ENCODE results near the gene FNDC3B. TPM values are rescaled to one million over a fixed set of nuclear protein-coding genes. Genes with fewer than 3 reads are reported as not detected.

FNDC3B gene
- total and polyA plus RNA-seq, 2 donors (not counting 1 experiment from before 2014, with no cell fraction given) = 1.2 to 9.2 TPM

DNA sequence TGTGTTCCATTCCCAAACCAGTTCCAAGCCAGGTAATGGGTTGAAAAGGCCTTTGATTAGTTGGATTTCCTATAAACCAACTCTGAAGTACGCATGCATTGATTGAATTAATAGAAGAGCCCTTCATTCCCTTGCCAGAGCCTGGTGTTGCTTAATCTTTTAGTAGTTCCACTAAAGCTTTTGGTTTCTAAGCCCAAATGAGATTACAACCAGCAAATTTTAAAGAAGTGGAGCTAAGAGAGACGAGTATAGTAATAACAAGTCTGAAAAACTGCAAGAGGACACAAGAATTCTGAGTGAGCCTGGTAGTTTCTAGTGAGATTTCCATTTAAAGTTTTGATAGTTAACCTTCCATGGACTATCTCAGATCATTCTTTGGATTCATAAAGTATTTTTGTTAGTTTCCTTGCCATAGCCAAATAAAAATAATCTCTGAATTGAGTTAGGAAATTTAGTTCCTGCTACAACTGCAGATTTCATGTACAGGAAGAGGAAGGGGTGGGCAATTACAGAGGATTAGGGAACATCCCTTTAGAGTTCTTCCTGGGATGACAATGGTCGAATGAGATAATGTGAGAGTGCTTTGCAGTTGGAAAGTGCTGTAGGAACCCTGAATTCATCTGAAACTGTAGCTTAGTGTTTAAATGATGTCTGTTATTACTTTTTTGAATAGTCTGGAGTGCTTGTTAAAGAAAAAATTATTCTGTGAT is 136.8 kb downstream of the FNDC3B start:
- no peaks in the 10 kb centered on the region for H4K20me1 ChIP-seq (ENCODE audit: control insufficient read depth, insufficient read depth, low read length, poor library complexity, severe bottlenecking)
- H2AFZ ChIP-seq (ENCODE audit: insufficient read depth, low read depth, low read length, poor library complexity, severe bottlenecking) = no peak overlapping the region
- no peaks in the 10 kb centered on the region for H3K27me3 Mint-ChIP-seq
- no peak overlapping the region for H3K9ac ChIP-seq (ENCODE audit: low read length)
- H3K79me2 ChIP-seq (ENCODE audit: control insufficient read depth, insufficient read depth, low read length) = no peaks in the 10 kb centered on the region
- ChIA-PET POLR2A (no interaction called here), CTCF (no interaction called here)
- no peaks in the 10 kb centered on the region for H3K4me1 Mint-ChIP-seq
- no peak overlapping the region for H3K27ac Mint-ChIP-seq
- H3K27me3 ChIP-seq (replicated peaks in 1 of 4; ENCODE audit: control extremely low read depth in 1 of 4, control insufficient read depth in 3 of 4, insufficient read depth in 4 of 4, low read length in 3 of 4) = no peaks in the 10 kb centered on the region
- H3K4me1 ChIP-seq (ENCODE audit: control insufficient read depth in 2 of 2, insufficient read depth in 2 of 2, low read length in 2 of 2) = no peaks in the 10 kb centered on the region
- 72% methylated on average over 2 of the region's 3 CpGs for WGBS (ENCODE audit: insufficient coverage)
- no peak for ATAC-seq (ENCODE audit: low read depth)
- intact Hi-C loops (cut with micrococcal nuclease) = no loop called here
- no peak overlapping the region for H3K4me3 Mint-ChIP-seq
- no peak for DNase-seq
- H3K9me3 ChIP-seq (ENCODE audit: control extremely low read depth in 1 of 3, control insufficient read depth in 2 of 3, insufficient read depth in 1 of 3, low read length in 2 of 3) = peaks cover 0 to 3% (median 0%) of the 10 kb centered on the region in 3 donors
- H3K9me3 Mint-ChIP-seq (ENCODE audit: insufficient read depth) = no peaks in the 10 kb centered on the region
- H3K27ac ChIP-seq (ENCODE audit: low read length in 2 of 2) = no peak overlapping the region
- H3K36me3 ChIP-seq (replicated peaks in 1 of 2; ENCODE audit: control extremely low read depth in 1 of 2, control insufficient read depth in 1 of 2, extremely low read depth in 1 of 2, insufficient read depth in 2 of 2, low read length in 1 of 2) = no peaks in the 10 kb centered on the region
- no peak overlapping the region for H3K4me2 ChIP-seq (replicated peaks; ENCODE audit: low read depth, low read length, poor library complexity, severe bottlenecking)
- no peak overlapping the region for H3K4me3 ChIP-seq (ENCODE audit: control extremely low read depth in 1 of 5, extremely low read depth in 1 of 5, insufficient read depth in 1 of 5, low read depth in 2 of 5, low read length in 4 of 5)
- TF ChIP-seq CTCF (IDR thresholded peaks at IDR 0.05) = no peak
- no peak for TF ChIP-seq EZH2 (IDR thresholded peaks at IDR 0.05; ENCODE audit: borderline replicate concordance, insufficient read depth, low read depth, low read length, poor library complexity, severe bottlenecking)

DNA sequence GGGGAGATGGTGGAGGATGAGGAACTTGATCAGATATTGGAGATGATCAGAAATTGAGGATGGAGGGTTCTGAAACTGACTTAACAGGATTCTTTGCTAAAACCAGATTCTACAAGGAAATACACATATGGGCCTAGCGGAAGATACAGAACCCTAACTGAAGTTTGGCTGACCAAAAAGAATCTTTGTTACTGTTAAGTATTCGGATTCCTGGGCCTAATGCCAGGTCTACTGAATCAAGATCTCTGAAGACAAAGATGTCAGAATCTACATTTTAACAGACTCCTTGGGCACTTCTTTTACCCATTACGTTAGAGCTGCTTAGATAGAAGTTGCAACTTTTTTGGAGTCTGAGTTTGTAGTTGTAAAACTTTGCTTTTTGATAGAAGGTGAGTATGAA is 137.7 kb downstream of the FNDC3B start:
- no peak overlapping the region for H3K27ac Mint-ChIP-seq
- ChIA-PET POLR2A (no interaction called here), CTCF (no interaction called here)
- 100% methylated on average over 1 of the region's 3 CpGs for WGBS (ENCODE audit: insufficient coverage)
- H2AFZ ChIP-seq (ENCODE audit: insufficient read depth, low read depth, low read length, poor library complexity, severe bottlenecking) = no peak overlapping the region
- H3K27me3 Mint-ChIP-seq = no peaks in the 10 kb centered on the region
- no peaks in the 10 kb centered on the region for H3K4me1 Mint-ChIP-seq
- no peaks in the 10 kb centered on the region for H3K4me1 ChIP-seq (ENCODE audit: control insufficient read depth in 2 of 2, insufficient read depth in 2 of 2, low read length in 2 of 2)
- no peak overlapping the region for H3K4me3 ChIP-seq (ENCODE audit: control extremely low read depth in 1 of 5, extremely low read depth in 1 of 5, insufficient read depth in 1 of 5, low read depth in 2 of 5, low read length in 4 of 5)
- H3K9me3 Mint-ChIP-seq (ENCODE audit: insufficient read depth) = no peaks in the 10 kb centered on the region
- DNase-seq = no peak
- no peak overlapping the region for H3K4me3 Mint-ChIP-seq
- H3K9ac ChIP-seq (ENCODE audit: low read length) = no peak overlapping the region
- no peaks in the 10 kb centered on the region for H3K27me3 ChIP-seq (replicated peaks in 1 of 4; ENCODE audit: control extremely low read depth in 1 of 4, control insufficient read depth in 3 of 4, insufficient read depth in 4 of 4, low read length in 3 of 4)
- H4K20me1 ChIP-seq (ENCODE audit: control insufficient read depth, insufficient read depth, low read length, poor library complexity, severe bottlenecking) = no peaks in the 10 kb centered on the region
- intact Hi-C loops (cut with micrococcal nuclease) = no loop called here
- peaks cover 0 to 3% (median 0%) of the 10 kb centered on the region in 3 donors for H3K9me3 ChIP-seq (ENCODE audit: control extremely low read depth in 1 of 3, control insufficient read depth in 2 of 3, insufficient read depth in 1 of 3, low read length in 2 of 3)
- no peak for ATAC-seq (ENCODE audit: low read depth)
- H3K4me2 ChIP-seq (replicated peaks; ENCODE audit: low read depth, low read length, poor library complexity, severe bottlenecking) = no peak overlapping the region
- TF ChIP-seq EZH2 (IDR thresholded peaks at IDR 0.05; ENCODE audit: borderline replicate concordance, insufficient read depth, low read depth, low read length, poor library complexity, severe bottlenecking) (no peak), CTCF (IDR thresholded peaks at IDR 0.05) (no peak)
- no peaks in the 10 kb centered on the region for H3K36me3 ChIP-seq (replicated peaks in 1 of 2; ENCODE audit: control extremely low read depth in 1 of 2, control insufficient read depth in 1 of 2, extremely low read depth in 1 of 2, insufficient read depth in 2 of 2, low read length in 1 of 2)
- no peak overlapping the region for H3K27ac ChIP-seq (ENCODE audit: low read length in 2 of 2)
- no peaks in the 10 kb centered on the region for H3K79me2 ChIP-seq (ENCODE audit: control insufficient read depth, insufficient read depth, low read length)

Measured in B cell (primary cell).